HG02840 (cell line): ENCODE data around the gene UBE4A.
A peak's percentile ranks its signal among the peaks of the same experiment; 100 is the strongest.
"Not testable (repeated sequence)": the region's sequence is repeated elsewhere in the genome, so short reads cannot be mapped to it uniquely, and the experiment has no call there.

Source experiments
- ATAC-seq: cut with Tn5 transposase; IDR thresholded peaks from one replicate; pipeline ENCODE4 v1.9.1; 2021; ENCODE audit warnings: mild to moderate bottlenecking, moderate library complexity, moderate number of reproducible peaks; ENCODE audit not compliant: unreplicated experiment, low FRiP score

Gene UBE4A

GRCh38 chr11:118398791-118399559, 39.6 kb downstream of the UBE4A start:
- no peak for ATAC-seq

- ATAC-seq: peak; percentile 54
These were observed 41.9 kb downstream of the UBE4A start, which contains the start of gene ATP5MG for GRCh38 chr11:118401151-118401879. Gene ATP5MG, plus strand, starts transcription at chr11:118401606. Its CDS starts 60 bp downstream, at chr11:118401666.

DNA sequence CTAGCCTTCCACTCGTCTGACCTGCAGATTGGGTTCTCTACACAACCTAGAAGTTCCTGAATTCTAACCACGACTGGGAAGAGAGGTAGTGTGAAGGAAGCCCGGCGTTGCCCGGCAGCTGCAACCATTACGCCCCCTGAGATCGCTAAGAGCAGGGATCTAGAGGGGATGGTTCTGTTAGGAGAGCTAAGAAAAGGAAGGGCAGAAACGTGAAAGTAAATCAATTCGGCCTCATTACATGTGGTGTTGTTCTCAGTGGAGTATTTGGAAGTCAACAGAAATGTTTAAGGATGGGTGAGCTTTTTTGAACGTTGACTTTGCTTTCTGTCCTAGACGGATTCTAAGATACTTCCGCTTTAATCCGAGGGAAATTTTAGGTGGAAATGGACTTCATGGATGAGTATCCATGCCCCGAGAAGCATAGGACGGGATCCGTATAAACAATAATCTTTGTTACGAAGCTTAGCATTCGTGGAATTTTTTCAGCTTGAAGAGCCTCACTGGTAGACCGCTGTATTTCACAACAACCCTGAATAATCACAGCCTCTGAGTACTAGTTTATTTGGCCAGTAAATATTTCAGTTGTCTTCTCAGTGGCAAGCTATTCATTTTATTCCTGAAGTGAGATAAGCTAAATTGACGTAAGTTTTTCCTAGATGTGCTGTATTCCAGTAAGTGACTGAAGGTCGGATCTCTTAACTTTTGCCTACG, 42.6 kb downstream of the UBE4A start:
- ATAC-seq: peak; percentile 16

GRCh38 chr11:118402594-118402993, 43.2 kb downstream of the UBE4A start:
- ATAC-seq: not testable (repeated sequence)

- ATAC-seq: no peak
These were observed 47.3 kb downstream of the UBE4A start for GRCh38 chr11:118406599-118407166.

- ATAC-seq: no peak
These were observed 50.8 kb downstream of the UBE4A start for GRCh38 chr11:118410055-118410745.

GRCh38 chr11:118411530-118411929, 52.1 kb downstream of the UBE4A start:
- no peak for ATAC-seq

- ATAC-seq: no peak
These were observed 53.5 kb downstream of the UBE4A start for GRCh38 chr11:118412921-118413320.

- no peak for ATAC-seq
These were observed 55.8 kb downstream of the UBE4A start for GRCh38 chr11:118415062-118415738.

- ATAC-seq: no peak
These were observed 56.3 kb downstream of the UBE4A start for GRCh38 chr11:118415739-118416068.

DNA sequence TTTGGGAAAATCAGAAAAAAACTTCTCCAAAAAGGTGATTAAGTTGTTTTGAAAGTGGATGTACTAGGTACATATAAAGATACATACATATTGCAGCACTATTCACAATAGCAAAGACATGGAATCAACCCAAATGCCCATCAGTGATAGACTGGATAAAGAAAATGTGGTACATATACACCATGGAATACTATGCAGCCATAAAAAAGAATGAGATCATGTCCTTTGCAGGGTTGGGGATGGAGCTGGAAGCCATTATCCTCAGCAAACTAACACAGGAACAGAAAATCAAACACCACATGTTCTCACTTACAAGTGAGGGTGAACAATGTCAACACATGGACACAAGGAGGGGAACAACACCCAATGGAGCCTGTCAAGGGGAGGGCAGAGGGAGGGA, 57.5 kb downstream of the UBE4A start:
- ATAC-seq: not testable (repeated sequence)

- ATAC-seq: no peak
These were observed 58.4 kb downstream of the UBE4A start for GRCh38 chr11:118417801-118418200.

- no peak for ATAC-seq
These were observed 59.4 kb downstream of the UBE4A start for GRCh38 chr11:118418766-118419165.

- ATAC-seq: no peak
These were observed 68.3 kb downstream of the UBE4A start for GRCh38 chr11:118427707-118428106.

GRCh38 chr11:118430956-118431355, 71.6 kb downstream of the UBE4A start:
- ATAC-seq: no peak

DNA sequence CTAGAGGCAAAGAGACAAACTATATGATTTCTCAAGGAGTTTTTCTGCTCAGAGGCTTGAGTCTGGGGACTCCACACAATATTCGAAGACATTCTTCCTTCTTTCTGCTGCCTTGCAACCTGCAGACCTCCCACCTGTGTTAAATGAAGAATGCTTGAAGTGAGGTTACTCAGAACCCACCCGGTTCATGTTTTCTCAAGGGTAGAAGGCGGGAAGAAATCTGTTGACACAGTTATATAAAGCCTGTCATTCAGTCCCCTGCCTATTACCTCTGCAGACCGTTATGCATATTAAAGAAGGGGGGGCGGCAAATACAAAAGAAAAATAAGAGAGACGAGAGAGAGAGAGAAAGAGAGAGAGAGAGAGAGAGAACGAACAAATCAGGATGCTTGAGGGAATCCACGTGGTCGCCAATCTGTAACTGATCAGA, 74.7 kb downstream of the UBE4A start:
- no peak for ATAC-seq

- no peak for ATAC-seq
These were observed 75.3 kb downstream of the UBE4A start for GRCh38 chr11:118434553-118435289.

GRCh38 chr11:118435290-118435892, 76.0 kb downstream of the UBE4A start:
- peak; percentile 22 for ATAC-seq
